SK-N-SH (cell line): ENCODE data around the gene TACC2. TPM values are rescaled to one million over a fixed set of nuclear protein-coding genes. Genes with fewer than 3 reads are reported as not detected.

ENCODE experiments used
- CTCF ChIA-PET: fragments of 300-600, 350-600 bp; formaldehyde crosslinking; extraction: SDS; loops from one replicate; lab custom pipeline; 2021; lab: Yijun Ruan, JAX
- POLR2A ChIA-PET: fragments of 350-600 bp; sonication (Branson Sonifier 250); formaldehyde crosslinking; extraction: SDS; loops from one replicate; lab custom pipeline; 2020; ENCODE audit warnings: antibody characterized with exemption, inconsistent platforms; lab: Yijun Ruan, JAX
- DNase-seq: peaks from one replicate; pipeline ENCODE4 v3.0.0; 2012
- H2AFZ ChIP-seq: fragments of 200-600 bp; sonication (generic); 2 replicates; pipeline ENCODE4 v1.8.1; 2016; ENCODE audit warnings: antibody characterized with exemption, mild to moderate bottlenecking, low read depth
- H3F3A ChIP-seq: fragments of 200-600 bp; sonication (generic); replicated peaks from 2 replicates; pipeline ENCODE3; 2016; ENCODE audit warnings: antibody characterized with exemption, mild to moderate bottlenecking; ENCODE audit not compliant: insufficient read depth
- H3K27ac ChIP-seq, 2 experiments: fragments of 200-500 bp in 1 of 2; fragments of 200-600 bp in 1 of 2; sonication (Bioruptor generic) in 1 of 2; sonication (generic), shearing (Covaris generic) in 1 of 2; 2 replicates each; pipeline versions ENCODE4 v1.5.1 to v1.6.1; 2014 to 2016; ENCODE audit warnings: low read depth in 2 of 2, inconsistent platforms in 1 of 2, low read length in 1 of 2, mild to moderate bottlenecking in 1 of 2, mixed read lengths in 1 of 2
- H3K27me3 ChIP-seq: fragments of 200-600 bp; sonication (generic), shearing (Covaris generic); 2 replicates; pipeline ENCODE4 v1.6.1; 2016; ENCODE audit warnings: mixed run types; ENCODE audit not compliant: insufficient read depth
- H3K36me3 ChIP-seq, 2 experiments: fragments of 200-500 bp in 1 of 2; fragments of 200-600 bp in 1 of 2; sonication (Bioruptor generic) in 1 of 2; sonication (generic) in 1 of 2; replicated peaks in 1 of 2; 2 replicates each; pipeline versions ENCODE3 to v1.5.1; 2014 to 2016; ENCODE audit warnings: low read length in 1 of 2, mild to moderate bottlenecking in 1 of 2; ENCODE audit not compliant: insufficient read depth in 2 of 2, control insufficient read depth in 1 of 2
- H3K4me1 ChIP-seq, 2 experiments: fragments of 200-500 bp in 1 of 2; fragments of 200-600 bp in 1 of 2; sonication (Bioruptor generic) in 1 of 2; sonication (generic), shearing (Covaris generic) in 1 of 2; 2 replicates each; pipeline versions ENCODE4 v1.5.1 to v1.6.1; 2014 to 2016; ENCODE audit warnings: low read depth in 1 of 2, low read length in 1 of 2, mixed run types in 1 of 2; ENCODE audit not compliant: insufficient read depth in 2 of 2, control insufficient read depth in 1 of 2
- H3K4me2 ChIP-seq: fragments of 200-600 bp; sonication (generic), shearing (Covaris generic); 2 replicates; pipeline ENCODE4 v1.6.1; 2017; ENCODE audit warnings: mixed run types
- H3K4me3 ChIP-seq, 2 experiments: fragments of 200-500 bp in 1 of 2; fragments of 200-600 bp in 1 of 2; sonication (Bioruptor generic) in 1 of 2; sonication (generic), shearing (Covaris generic) in 1 of 2; 2 replicates each; pipeline versions ENCODE4 v1.5.1 to v1.8.1; 2014 to 2016; ENCODE audit warnings: low read depth in 2 of 2, inconsistent platforms in 1 of 2, low read length in 1 of 2, mild to moderate bottlenecking in 1 of 2, mixed read lengths in 1 of 2, moderate library complexity in 1 of 2
- H3K79me2 ChIP-seq: fragments of 200-600 bp; sonication (generic); 2 replicates; pipeline ENCODE4 v1.8.1; 2017; ENCODE audit warnings: mild to moderate bottlenecking; ENCODE audit not compliant: insufficient read depth
- H3K9ac ChIP-seq: fragments of 200-600 bp; sonication (generic); 2 replicates; pipeline ENCODE4 v1.6.1; 2017; ENCODE audit warnings: mixed run types
- H3K9me2 ChIP-seq: fragments of 200-600 bp; sonication (generic); 2 replicates; pipeline ENCODE4 v1.6.1; 2017; ENCODE audit warnings: mixed run types
- H3K9me3 ChIP-seq: fragments of 200-600 bp; sonication (generic); 2 replicates; pipeline ENCODE4 v1.6.1; 2017; ENCODE audit warnings: mixed run types, mild to moderate bottlenecking, moderate library complexity
- H4K20me1 ChIP-seq: fragments of 200-600 bp; sonication (generic); 2 replicates; pipeline ENCODE4 v1.6.1; 2017; ENCODE audit warnings: mild to moderate bottlenecking, mixed run types; ENCODE audit not compliant: insufficient read depth
- CHD2 ChIP-seq: fragments of 150-350 bp; IDR thresholded peaks from 2 replicates; pipeline ENCODE4 v1.6.1; 2018; ENCODE audit warnings: low read length; ENCODE audit not compliant: partially characterized antibody
- CTCF ChIP-seq: fragments of 200-600 bp; sonication (generic); IDR thresholded peaks from 2 replicates; pipeline ENCODE4 v1.6.1; 2017; ENCODE audit warnings: antibody characterized with exemption, mild to moderate bottlenecking, moderate library complexity
- EP300 ChIP-seq, 2 experiments: IDR thresholded peaks; 2 replicates each; pipeline versions ENCODE4 v1.4.0 to v1.6.1; 2012; ENCODE audit warnings: borderline replicate concordance in 1 of 2, low read depth in 1 of 2, low read length in 1 of 2
- EZH2phosphoT487 ChIP-seq: fragments of 200-600 bp; sonication (generic); IDR thresholded peaks from 2 replicates; pipeline ENCODE4 v1.6.1; 2017; ENCODE audit warnings: low read depth, mixed run types, mild to moderate bottlenecking, antibody characterized with exemption, moderate library complexity, borderline replicate concordance
- GABPA ChIP-seq: IDR thresholded peaks from 2 replicates; pipeline ENCODE4 v1.4.0; 2012; ENCODE audit warnings: low read depth, mild to moderate bottlenecking
- IRF3 ChIP-seq: fragments of 150-350 bp; IDR thresholded peaks from 2 replicates; pipeline ENCODE4 v1.6.1; 2016; ENCODE audit warnings: mild to moderate bottlenecking, low read depth, low read length
- JUND ChIP-seq: IDR thresholded peaks from 2 replicates; pipeline ENCODE4 v1.4.0; 2012
- NFIC ChIP-seq: IDR thresholded peaks from 2 replicates; pipeline ENCODE4 v1.4.0; 2012; ENCODE audit warnings: borderline replicate concordance
- POLR2AphosphoS5 ChIP-seq: IDR thresholded peaks from 2 replicates; pipeline ENCODE4 v1.6.1; 2012; ENCODE audit warnings: low read depth, low read length
- RCOR1 ChIP-seq: fragments of 150-350 bp; IDR thresholded peaks from 2 replicates; pipeline ENCODE4 v1.6.1; 2017; ENCODE audit warnings: antibody characterized with exemption, low read length
- REST ChIP-seq: IDR thresholded peaks from 2 replicates; pipeline ENCODE4 v1.6.1; 2012; ENCODE audit warnings: mild to moderate bottlenecking, low read depth, low read length, moderate library complexity
- SMC3 ChIP-seq: IDR thresholded peaks from 2 replicates; pipeline ENCODE4 v1.6.1; 2012; ENCODE audit warnings: low read depth, low read length, improper control_type of control experiment
- TAF1 ChIP-seq: IDR thresholded peaks from 2 replicates; pipeline ENCODE4 v1.6.1; 2012; ENCODE audit warnings: low read depth, mild to moderate bottlenecking, low read length, moderate library complexity, borderline replicate concordance
- USF1 ChIP-seq: IDR thresholded peaks from 2 replicates; pipeline ENCODE4 v1.4.0; 2012; ENCODE audit warnings: low read depth, borderline replicate concordance
- YY1 ChIP-seq: IDR thresholded peaks from 2 replicates; pipeline ENCODE4 v1.4.0; 2012; ENCODE audit warnings: low read depth, mild to moderate bottlenecking
- WGBS: methylation state at CpG from one replicate; pipeline ENCODE4 v1.1.6; 2017; ENCODE audit warnings: low lambda C conversion rate; 5-methylcytosine and 5-hydroxymethylcytosine counted together
- polyA plus RNA-seq, 3 experiments: library from polyadenylated mRNA; depleted of rRNA; stranded (reverse); fragments of >200 nt; gene quantifications; 2 replicates each; pipeline ENCODE4 v1.2.3, GENCODE V29; 2012

Gene TACC2
- polyA plus RNA-seq, 1 of the 3 experiments (the other 2 are of a cell fraction), result 8.8 TPM

GRCh38 chr10:122050811-122051210 lies 61.8 kb downstream of the TACC2 start:
- Histone ChIP-seq H3K9me3 (no peaks in the 10 kb centered on the region), H3K4me3 (no peak overlapping the region), H3K4me1 (no peaks in the 10 kb centered on the region), H3K79me2 (no peaks in the 10 kb centered on the region), H3K27ac (no peak overlapping the region), H2AFZ (no peak overlapping the region), H3K9ac (no peak overlapping the region), H4K20me1 (no peaks in the 10 kb centered on the region), H3K9me2 (no peaks in the 10 kb centered on the region), H3F3A (no peaks in the 10 kb centered on the region), H3K4me2 (no peak overlapping the region), H3K36me3 (no peaks in the 10 kb centered on the region), H3K27me3 (no peaks in the 10 kb centered on the region)
- POLR2A ChIA-PET, result no interaction called here
- no peak for DNase-seq
- CTCF ChIA-PET, result interaction anchor here (1.3 to 2.0 kb wide), 3 partner anchors 10 to 85 kb away, joined by 3 to 6 read pairs (median 5); partner anchors contain the start of gene NSMCE4A
- 90% methylated on average over 9 of the region's 9 CpGs for WGBS
- no peak for TF ChIP-seq JUND
- no peak for TF ChIP-seq YY1
- TF ChIP-seq CTCF, result no peak
- no peak for TF ChIP-seq SMC3
- no peak for TF ChIP-seq CHD2
- no peak for TF ChIP-seq USF1
- TF ChIP-seq GABPA, result no peak
- TF ChIP-seq, all 33 proteins: peak for 0

GRCh38 chr10:122051609-122052385 lies 62.8 kb downstream of the TACC2 start:
- POLR2A ChIA-PET, result no interaction called here
- CTCF ChIA-PET, result interaction anchor here (0.7 to 2.0 kb wide), 9 partner anchors 10 to 151 kb away, joined by 3 to 6 read pairs (median 3); partner anchors contain the start of gene NSMCE4A
- Histone ChIP-seq H3K4me1 (no peaks in the 10 kb centered on the region), H3K9me2 (no peaks in the 10 kb centered on the region), H3K4me3 (no peak overlapping the region), H3K27ac (no peak overlapping the region), H3K27me3 (no peaks in the 10 kb centered on the region), H3K4me2 (no peak overlapping the region), H2AFZ (no peak overlapping the region), H3F3A (no peaks in the 10 kb centered on the region), H3K9me3 (no peaks in the 10 kb centered on the region), H3K79me2 (no peaks in the 10 kb centered on the region), H4K20me1 (no peaks in the 10 kb centered on the region), H3K36me3 (no peaks in the 10 kb centered on the region), H3K9ac (no peak overlapping the region)
- DNase-seq, result no peak
- 65% methylated on average over 2 of the region's 2 CpGs for WGBS
- TF ChIP-seq TAF1 (no peak), JUND (no peak), EZH2phosphoT487 (no peak), CHD2 (no peak), REST (no peak), NFIC (no peak), EP300 (IDR thresholded peaks at IDR 0.05; ENCODE audit: borderline replicate concordance in 1 of 2, low read depth in 1 of 2, low read length in 1 of 2) (no peak), CTCF (peak; percentile 67), POLR2AphosphoS5 (no peak), RCOR1 (no peak), IRF3 (no peak), GABPA (no peak)
